ENCODE results near the gene KRT14.
"Not testable (repeated sequence)": the region's sequence is repeated elsewhere in the genome, so short reads cannot be mapped to it uniquely, and the experiment has no call there.

- TF ChIP-seq CTCF (conservative IDR thresholded peaks at IDR 0.05; ENCODE audit: low read length); EZH2phosphoT487 (IDR thresholded peaks at IDR 0.05; ENCODE audit: borderline replicate concordance, low read depth, low read length): not testable (repeated sequence)
Measured at GRCh38 chr17:41616486-41616885, 29.8 kb upstream of the KRT14 start.
